Activated CD8-positive, alpha-beta memory T cell treated with anti-CD3 and anti-CD28 coated beads, Interleukin-2, amount 50 U/mL, for 1 hour (primary cell): ENCODE results near the gene MYO7A.
A peak's percentile ranks its signal among the peaks of the same experiment; 100 is the strongest.

Experiments used
- DNase-seq: peaks from one replicate; pipeline ENCODE4 v3.0.0-alpha.2; 2020; ENCODE audit errors: extremely low read depth

Gene MYO7A

DNA sequence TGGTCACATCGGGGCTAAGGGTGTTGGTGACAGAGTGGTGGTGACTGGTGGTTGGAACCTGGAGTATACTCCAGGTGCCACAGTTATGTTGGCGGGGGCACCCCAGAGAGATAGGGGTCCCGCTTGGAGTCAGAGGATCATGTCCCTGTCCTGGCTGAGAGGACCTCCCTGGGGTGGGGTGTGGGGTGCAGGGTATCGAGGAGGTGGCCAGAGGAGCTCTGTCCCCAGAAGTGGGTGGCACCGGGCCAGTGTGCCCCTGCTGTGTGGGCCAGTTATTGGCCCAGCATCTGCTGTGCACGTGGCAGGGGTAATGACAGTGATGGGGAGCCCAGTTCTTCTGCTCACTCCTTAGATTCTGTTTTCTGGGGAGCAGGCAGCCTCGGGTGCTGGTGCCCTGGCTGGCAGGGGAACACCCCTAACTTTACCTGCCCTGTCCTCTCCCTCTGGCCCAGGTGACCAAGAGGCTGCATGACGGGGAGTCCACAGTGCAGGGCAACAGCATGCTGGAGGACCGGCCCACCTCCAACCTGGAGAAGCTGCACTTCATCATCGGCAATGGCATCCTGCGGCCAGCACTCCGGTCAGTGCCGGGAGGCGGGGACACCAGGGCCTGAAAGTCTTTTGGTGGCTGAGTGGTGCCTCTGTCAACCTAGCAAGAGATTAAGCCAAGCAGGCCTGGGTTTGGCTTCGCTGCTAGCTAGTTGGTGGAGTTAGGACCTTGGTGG, 56.3 kb downstream of the MYO7A start:
- DNase-seq, result no peak

DNA sequence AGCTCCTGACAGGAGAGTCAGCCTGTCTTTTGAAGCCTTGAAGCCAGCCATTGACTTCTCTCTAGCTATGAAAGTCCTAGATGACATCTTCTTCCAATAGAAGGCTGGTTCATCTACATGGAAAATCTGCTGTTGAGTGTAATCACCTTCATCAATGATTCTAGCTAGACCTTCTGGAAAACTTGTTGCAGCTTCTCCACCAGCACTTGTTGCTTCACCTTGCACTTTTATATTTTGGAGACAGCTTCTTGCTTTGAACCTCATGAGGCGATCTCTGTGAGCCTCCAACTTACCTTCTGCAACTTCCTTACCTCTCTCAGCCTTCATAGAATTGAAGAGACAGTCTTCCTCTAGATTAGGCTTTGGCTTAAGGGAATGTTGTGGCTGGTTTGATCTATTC, 58.3 kb downstream of the MYO7A start:
- no peak for DNase-seq

DNA sequence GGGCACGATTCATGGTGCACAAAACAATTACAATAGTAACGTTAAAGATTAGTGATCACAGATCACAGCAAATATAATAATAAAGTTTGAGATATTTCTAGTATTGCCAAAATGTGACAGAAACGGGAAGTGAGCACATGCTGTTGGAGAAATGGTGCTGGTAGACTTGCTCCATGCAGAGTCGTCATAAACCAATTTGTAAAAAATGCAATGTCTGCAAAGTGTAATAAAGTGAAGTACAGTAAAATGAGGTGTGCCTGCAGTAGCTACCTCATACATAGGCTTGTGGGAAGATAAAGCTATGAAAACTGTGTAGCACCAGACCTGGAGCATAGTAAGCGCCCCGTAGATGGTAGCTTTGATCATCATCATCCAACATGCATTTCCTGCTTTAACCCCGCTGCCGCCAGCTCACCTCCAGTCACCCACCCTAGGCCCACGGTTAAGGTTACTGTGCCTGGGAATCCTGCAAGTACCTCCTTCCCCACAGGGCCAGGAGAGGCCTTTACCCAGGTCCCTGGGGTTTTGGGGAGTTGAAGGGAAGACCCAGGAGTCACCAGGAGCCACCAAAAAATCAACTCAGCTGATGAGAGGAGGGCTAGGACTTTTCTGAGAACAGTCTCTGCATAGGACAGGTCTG, 59.2 kb downstream of the MYO7A start:
- no peak for DNase-seq

DNA sequence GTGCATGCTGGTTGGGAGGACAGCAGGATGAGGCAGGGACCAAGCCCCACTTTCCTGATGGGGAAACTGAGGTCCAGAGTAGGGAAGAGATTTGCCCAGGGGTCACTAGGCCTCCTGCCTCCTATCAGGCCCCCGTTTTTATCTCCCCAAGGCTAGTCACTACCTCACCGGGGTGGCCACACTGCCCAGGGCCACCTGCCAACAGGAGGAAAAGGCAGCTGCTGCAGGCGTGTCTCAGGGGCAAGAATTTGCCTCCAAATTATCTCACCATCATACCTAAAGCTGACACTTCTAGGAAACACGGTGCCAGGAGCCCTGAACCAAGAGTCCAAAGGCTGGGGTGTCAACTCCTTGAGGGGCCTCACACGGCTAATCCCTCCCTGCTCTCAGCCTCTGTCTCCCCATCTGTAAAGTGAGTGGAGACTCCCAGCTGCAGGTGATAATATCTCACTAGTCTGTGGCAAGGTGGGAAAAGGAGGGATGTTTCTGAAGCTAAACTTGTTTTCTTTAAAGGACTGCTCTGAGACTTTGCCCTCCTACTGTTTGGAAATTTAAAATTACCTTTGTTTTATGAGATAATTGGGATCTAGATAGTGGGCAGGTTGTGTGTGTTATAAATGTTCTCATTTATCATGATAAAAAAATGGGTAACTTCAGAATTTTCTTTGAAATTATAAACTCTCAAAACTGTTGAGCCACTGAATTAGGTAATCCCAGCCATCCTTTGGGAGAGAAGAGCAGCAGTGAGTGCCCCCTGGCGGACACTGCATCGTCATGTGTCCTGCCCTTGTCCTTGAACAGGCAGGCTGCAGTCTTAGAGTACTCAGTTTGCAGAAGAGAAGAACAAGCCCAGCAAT, 60.0 kb downstream of the MYO7A start:
- peak; percentile 21 for DNase-seq

DNA sequence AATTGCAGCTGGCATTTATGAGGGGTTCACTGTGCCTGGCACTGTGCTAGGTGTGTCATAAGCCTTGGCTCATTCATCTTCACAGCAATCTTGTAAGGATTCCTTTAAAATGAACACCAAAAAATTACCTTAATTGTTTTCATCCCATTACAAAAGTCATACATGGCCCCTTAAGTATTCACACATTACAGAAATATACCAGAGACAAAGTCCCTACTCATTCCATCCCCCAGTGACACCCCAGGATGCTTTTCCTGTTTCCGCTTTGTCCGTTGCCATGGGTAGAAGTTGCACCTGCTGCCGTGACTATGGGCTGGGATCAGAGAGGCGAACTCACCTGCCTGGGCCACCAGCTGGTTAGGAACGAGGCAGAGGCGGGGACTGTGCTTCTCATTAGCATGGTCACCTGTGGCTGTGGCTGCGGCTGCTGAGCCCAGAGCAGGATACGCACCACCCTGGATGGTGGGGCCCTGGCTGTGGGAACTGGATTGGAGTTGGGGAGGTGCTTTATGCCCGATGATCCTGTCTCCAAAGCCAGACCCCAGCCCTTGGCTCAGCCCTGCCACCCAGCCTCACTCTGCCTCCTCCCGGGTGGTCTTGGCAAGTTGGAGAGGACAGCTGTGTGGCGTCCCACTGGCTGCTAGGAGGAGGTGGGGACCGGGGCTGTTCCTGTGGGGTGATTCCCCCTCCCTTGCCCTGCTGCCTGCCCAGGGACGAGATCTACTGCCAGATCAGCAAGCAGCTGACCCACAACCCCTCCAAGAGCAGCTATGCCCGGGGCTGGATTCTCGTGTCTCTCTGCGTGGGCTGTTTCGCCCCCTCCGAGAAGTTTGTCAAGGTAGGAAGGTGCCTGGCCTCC, 60.8 kb downstream of the MYO7A start:
- no peak for DNase-seq

DNA sequence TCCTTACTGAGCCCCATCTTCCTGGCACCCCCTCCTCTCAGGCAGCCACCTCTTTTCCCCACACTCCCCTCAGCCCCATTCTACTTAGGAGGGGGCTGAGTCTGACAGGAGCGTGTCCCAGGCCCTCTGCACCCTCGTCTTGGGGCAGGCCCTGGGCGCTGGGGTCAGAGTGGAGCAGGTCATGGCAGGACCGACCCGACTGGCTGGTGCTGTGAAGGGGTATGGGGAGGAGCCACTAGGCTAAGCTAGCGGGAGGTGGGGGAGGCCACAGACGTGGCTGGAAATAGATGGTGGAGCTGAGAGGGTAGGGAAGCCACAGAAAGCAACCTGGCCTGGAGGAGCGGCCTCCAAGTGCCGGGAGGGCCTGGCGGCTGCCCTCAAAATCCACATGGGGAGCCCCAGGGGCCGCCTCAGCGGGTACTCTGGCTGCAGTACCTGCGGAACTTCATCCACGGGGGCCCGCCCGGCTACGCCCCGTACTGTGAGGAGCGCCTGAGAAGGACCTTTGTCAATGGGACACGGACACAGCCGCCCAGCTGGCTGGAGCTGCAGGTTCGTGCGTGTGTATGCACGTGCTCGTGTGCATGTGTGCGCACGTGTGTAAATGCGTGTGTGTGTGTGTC, 61.7 kb downstream of the MYO7A start:
- DNase-seq, result no peak

DNA sequence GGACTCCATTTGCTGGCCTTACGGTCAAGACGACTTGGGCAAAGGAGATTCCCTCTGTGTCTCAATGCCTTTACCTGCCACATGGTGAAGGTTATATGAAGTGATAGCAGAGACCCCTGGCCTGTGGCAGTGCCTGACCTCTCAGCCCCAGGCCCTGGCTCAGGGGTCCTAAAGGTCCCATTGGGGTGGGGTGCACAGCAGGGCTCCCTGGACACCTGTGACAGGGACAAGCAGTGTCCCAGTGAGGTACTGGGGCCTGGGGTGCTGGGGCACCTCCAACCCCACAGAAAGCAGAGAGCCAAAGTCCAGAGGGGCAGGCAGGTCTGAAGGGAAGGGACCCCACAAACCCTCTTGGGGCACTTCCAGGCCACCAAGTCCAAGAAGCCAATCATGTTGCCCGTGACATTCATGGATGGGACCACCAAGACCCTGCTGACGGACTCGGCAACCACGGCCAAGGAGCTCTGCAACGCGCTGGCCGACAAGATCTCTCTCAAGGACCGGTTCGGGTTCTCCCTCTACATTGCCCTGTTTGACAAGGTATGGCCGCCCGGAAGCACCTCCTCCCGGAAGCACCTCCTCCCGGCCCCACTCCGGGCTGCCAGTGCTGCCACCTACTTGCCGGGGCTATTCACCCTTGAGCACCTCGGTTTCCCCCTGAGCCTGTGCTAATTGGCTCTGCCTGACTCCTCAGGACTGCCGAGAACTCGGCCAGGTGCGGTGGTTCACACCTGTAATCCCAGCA, 62.5 kb downstream of the MYO7A start:
- no peak for DNase-seq

DNA sequence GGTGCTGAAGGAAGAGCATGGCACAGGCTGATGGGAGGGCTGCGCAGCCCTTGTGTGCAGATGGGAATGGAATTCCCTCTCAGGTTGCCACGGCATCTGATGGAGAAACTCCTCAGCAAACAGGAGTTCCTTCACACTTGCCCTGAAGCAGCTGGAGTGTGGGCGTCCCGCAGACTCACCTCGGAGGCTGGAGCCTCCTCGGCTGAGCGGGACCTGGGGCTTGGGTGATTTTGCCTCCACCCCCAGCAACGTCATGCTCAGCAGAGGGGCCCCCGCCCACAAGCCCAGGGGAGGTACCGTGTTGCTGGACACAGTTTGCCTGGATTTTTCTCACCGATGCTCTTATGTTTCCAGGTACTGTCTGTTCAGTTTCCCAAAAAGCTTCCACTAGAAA, 63.4 kb downstream of the MYO7A start:
- DNase-seq, result no peak

DNA sequence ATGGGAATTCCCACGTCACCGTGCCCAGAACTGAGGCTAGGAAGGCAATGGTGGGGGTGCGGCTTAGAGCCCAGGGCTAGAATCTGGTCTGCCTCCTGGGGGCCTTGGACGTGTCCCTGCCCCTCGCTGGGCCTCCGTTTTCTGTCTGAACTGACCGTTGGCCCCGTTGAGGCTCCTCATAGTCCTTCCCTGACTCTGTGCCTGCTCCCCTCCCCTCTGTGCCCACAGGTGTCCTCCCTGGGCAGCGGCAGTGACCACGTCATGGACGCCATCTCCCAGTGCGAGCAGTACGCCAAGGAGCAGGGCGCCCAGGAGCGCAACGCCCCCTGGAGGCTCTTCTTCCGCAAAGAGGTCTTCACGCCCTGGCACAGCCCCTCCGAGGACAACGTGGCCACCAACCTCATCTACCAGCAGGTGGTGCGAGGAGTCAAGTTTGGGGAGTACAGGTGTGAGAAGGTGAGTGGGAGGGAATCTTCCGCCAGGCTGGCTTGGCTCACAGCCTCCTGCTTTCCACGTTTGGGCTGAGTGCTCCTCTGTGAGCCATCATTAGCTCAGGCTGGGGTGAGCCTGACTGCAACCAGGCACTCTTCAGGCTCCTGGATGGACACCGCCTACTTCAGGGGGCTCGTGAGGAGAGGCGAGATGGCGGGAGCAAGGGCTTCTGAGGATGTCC, 63.9 kb downstream of the MYO7A start:
- peak; percentile 19 for DNase-seq

DNA sequence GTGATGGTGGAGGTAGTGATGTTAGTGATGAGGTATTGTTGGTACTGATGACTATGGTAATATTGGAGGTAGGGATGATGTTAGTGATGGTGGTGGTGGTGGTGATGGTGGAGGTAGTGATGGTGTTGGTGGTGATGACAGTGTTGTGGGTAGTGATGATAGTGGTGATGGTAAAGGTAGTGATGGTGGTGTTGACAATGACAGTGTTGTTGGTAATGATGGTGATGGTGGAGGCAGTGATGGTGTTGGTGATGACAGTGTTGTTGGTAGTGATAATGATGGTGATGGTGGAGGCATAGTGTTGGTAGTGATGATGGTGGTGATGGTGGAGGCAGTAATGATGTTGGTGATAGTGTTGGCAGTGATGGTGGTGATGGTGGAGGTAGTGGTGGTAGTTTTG, 65.1 kb downstream of the MYO7A start:
- DNase-seq, result no peak

DNA sequence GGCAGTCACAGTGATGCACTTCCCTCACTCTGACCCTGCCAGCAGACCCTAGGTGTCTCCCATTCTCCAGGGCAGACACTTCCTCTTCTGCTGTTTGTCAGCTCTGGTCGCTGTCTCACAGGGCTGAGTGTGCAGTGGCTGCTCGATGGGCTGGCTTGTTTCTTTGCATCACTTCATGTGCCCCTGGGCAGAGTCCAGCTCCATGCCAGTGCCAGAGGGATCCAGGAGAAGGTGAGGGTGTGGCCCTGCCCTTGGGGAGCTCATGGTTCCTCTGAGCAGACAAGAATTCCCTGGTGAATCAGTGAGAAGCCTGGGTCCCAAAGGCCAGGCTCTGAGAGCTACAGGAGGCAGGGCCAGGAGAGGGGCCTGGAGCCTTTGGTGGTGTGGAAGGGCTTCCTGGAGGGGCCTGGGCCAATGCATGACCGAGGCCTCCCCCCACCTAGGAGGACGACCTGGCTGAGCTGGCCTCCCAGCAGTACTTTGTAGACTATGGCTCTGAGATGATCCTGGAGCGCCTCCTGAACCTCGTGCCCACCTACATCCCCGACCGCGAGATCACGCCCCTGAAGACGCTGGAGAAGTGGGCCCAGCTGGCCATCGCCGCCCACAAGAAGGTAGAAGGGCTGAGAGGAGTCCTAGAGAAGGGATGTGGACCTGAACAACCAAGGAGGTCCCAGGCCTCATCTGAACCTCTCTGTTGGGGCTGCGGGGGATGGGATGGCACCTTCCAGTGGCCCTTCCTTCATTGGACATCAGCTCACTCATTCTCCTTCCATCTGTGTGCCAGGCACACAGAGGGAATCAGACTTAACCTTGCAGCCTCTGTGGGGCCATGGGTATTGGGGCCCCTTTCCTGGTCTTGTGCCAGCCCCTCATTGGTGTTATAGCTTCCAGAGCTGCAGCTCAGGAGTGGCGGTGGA, 66.1 kb downstream of the MYO7A start:
- no peak for DNase-seq

DNA sequence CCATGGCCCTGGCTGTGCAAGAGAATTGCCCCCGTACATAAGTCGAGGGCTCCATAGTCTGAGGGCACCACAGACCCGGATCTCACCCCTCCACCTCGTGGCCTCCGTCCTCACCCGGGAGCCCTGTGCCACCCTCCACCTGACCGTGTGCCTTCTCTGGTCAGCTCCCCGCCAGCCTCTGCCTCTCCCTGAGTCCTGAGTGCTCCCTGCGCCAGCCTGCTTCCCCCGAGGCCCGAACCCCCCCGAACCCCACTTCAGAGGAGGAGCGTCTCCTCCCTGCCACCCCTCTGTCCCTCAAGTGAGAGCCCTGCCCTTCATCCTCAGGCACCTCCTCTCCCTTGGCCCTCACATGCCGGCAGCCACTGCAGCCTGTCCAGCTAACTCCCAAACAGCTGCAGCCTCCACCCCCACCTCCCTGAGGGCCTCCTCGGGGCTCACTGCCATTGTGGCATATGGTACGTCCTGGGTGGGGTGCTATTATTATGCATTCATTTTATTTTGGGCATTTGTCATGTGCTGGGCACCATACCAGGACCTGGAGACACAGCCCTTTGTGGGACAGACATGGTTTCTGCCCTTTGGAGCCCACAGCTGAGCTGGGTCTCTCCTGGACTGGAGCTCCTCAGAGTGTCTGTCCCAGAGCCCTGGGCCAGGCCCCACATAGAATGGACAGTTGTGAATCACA, 67.2 kb downstream of the MYO7A start:
- DNase-seq, result no peak

DNA sequence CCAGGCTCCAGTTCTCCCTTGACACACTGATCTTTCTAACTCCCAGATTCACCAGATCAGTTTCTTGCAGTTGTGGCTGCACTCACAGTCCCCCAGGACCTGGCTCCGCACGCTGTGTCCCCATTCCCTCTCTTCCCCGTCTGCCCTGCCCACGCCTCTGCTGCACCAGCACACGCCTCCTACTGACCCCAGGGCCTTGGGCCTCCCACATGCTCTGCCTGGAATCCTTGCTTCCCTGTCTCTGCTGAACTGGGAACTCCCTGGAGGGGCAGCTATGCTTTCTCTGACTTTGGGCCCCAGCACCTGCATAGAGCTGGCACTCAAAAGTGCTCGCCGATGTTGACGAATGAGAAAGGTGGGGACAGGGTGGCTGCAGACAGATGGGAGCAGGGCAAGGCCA, 68.9 kb downstream of the MYO7A start:
- DNase-seq, result no peak

DNA sequence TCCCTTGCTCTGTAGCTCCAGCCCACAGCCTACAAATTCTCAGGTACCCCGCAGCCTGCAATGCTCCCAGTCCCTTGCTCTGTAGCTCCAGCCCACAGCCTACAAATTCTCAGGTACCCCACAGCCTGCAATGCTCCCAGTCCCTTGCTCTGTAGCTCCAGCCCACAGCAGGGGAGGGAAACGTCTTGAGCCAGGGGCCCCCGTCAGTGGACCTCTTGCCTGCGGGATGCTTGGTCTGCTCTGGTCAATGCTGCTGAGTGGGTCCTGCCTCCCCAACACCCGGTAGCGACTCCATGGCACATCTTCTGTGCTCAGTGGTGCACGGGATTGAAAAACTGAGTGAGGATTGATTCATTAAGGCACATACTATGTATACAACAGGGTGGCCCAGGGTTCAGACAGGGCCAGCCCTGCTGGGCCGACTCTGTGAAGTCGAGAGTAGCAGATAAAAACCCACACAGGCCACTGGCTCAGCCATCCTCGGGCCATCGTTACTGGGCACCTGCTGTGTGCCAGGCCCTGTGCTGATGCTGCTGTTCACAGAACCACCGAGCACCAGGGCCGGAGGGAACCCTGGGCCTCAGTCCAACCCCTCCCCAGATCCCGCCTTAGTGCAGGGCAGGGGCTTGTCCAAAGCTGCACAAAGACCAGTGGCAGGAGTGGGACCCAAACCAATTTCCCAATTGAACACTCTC, 69.7 kb downstream of the MYO7A start:
- no peak for DNase-seq

DNA sequence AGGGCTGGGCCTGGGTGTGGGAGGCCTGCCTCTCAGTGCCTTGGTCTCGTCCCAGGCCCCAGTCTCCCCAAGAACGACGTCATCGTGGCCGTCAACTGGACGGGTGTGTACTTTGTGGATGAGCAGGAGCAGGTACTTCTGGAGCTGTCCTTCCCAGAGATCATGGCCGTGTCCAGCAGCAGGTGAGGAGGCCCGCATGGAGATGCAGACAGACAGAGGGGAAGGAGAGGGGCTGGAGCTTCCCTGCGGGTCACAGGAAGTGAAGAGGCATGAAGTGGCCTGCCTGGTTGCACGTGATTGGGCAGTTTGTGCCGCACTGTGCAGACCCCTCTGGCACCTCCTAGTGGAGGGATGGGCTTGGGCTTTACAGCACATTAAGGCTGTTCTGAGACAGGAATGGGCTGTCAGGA, 70.4 kb downstream of the MYO7A start:
- DNase-seq, result no peak

DNA sequence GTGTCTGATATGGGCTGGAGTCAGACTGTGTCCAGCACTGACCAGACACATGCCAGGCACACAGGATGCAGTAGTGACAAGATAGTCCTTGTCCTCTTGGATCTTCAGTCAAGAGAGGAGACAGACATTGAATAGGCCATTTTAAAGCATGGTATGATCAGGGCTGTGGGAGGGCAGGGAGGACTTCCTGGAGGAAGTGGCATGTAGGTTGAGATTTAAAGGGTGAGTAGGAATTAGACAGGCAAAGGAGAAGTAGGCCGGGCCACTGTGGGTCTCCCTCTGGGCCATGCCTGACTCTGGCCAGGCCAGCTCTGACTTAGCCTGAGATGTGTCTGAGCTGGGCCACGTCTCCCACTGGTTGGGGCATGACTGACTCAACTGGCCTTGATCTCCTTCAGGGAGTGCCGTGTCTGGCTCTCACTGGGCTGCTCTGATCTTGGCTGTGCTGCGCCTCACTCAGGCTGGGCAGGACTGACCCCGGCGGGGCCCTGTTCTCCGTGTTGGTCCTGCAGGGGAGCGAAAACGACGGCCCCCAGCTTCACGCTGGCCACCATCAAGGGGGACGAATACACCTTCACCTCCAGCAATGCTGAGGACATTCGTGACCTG, 71.2 kb downstream of the MYO7A start:
- DNase-seq, result no peak
